Fibroblast of lung (primary cell): ENCODE data around the gene C17orf67.

Source experiments
- CTCF ChIP-seq, 2 donors: IDR thresholded peaks in 1 of 2; conservative IDR thresholded peaks in 1 of 2; 1 replicate in 1 of 2; 2 replicates in 1 of 2; pipeline ENCODE4 v1.5.1; 2011 to 2012; ENCODE audit warnings: low read length in 2 of 2, control low read depth in 1 of 2, inconsistent platforms in 1 of 2, low read depth in 1 of 2, mild to moderate bottlenecking in 1 of 2
- EZH2 ChIP-seq: IDR thresholded peaks from 2 replicates; pipeline ENCODE4 v1.5.1; 2012; ENCODE audit warnings: low read length, control low read depth, mild to moderate bottlenecking; ENCODE audit errors: missing control alignments

- TF ChIP-seq CTCF (conservative IDR thresholded peaks at IDR 0.05 in 1 of 2, IDR thresholded peaks at IDR 0.05 in 1 of 2; ENCODE audit: low read depth in 1 of 2, low read length in 2 of 2), result no peak
- TF ChIP-seq EZH2, result no peak
Measured at GRCh38 chr17:56742601-56743000, 91.1 kb downstream of the C17orf67 start.
